Heart right ventricle (tissue), 16 donors: ENCODE results near the gene FBXO21. TPM values are rescaled to one million over a fixed set of nuclear protein-coding genes. Genes with fewer than 3 reads are reported as not detected.

ENCODE experiments used
- ATAC-seq, 8 donors: fragments of 200-7000 bp; cut with Tn5 transposase; one replicate each; pipeline ENCODE4 v1.9.1; 2020; ENCODE audit warnings: mild to moderate bottlenecking in 8 of 8, moderate library complexity in 8 of 8, moderate number of reproducible peaks in 1 of 8
- DNase-seq, 2 donors: peaks; one replicate each; pipeline ENCODE4 v3.0.0-alpha.2; 2020
- H3K27ac ChIP-seq, 10 donors: fragments of 200-600 bp; sonication (generic) in 2 of 10; one replicate each; pipeline versions ENCODE4 v1.5.0 to v1.8.0; 2020 to 2022; ENCODE audit warnings: mild to moderate bottlenecking in 3 of 10
- H3K27me3 ChIP-seq, 7 donors: fragments of 200-600 bp; one replicate each; pipeline ENCODE4 v1.8.0; 2021 to 2022; ENCODE audit warnings: mild to moderate bottlenecking in 2 of 7
- H3K36me3 ChIP-seq, 9 donors: fragments of 200-600 bp; sonication (generic) in 1 of 9; one replicate each; pipeline versions ENCODE4 v1.5.0 to v1.8.0; 2020 to 2022; ENCODE audit warnings: mild to moderate bottlenecking in 2 of 9
- H3K4me1 ChIP-seq, 9 donors: fragments of 200-600 bp; sonication (generic) in 1 of 9; one replicate each; pipeline versions ENCODE4 v1.5.0 to v1.8.0; 2020 to 2022; ENCODE audit warnings: mild to moderate bottlenecking in 4 of 9
- H3K4me3 ChIP-seq, 10 donors: fragments of 200-600 bp; sonication (generic) in 2 of 10; one replicate each; pipeline versions ENCODE4 v1.5.0 to v1.8.0; 2020 to 2022; ENCODE audit warnings: mild to moderate bottlenecking in 7 of 10, moderate library complexity in 2 of 10
- H3K9me3 ChIP-seq, 11 donors: fragments of 200-600 bp in 10 of 11; sonication (generic) in 2 of 11; one replicate each; pipeline versions ENCODE4 v1.5.0 to v1.8.0; 2013 to 2022; ENCODE audit warnings: mild to moderate bottlenecking in 2 of 11, control low read depth in 1 of 11, moderate library complexity in 1 of 11
- WGBS, 2 donors: extraction: QIAGEN DNeasy Blood & Tissue Kit; methylation state at CpG; one replicate each; pipeline ENCODE4 v1.1.7; 2013; ENCODE audit warnings: inconsistent platforms in 1 of 2; 5-methylcytosine and 5-hydroxymethylcytosine counted together
- intact Hi-C, 10 donors: fragments of 100-400 bp; cut with DNase I; formaldehyde crosslinking; loops; one replicate each; pipeline versions ENCODE4 v1.11.1 to v1.14.2; 2022
- polyA plus RNA-seq, 2 donors: library from polyadenylated mRNA; stranded (reverse); fragments of 200-250 nt; gene quantifications; one replicate each; pipeline ENCODE4 v1.2.3, GENCODE V29; 2013
- total RNA-seq, 10 donors: library from RNA; stranded (reverse); fragmentation: NEBNext Ultra II Directional in 3 of 10; extraction: Animal tissue kit (Norgen Biotek cat#: 25700) in 3 of 10; gene quantifications; one replicate each; pipeline versions ENCODE4 v1.2.1 to v1.2.4, GENCODE V29; 2021 to 2023
- TF ChIP-seq, protein P1 (sequence below), 9 donors: fragments of 200-600 bp; sonication (generic) in 2 of 9; IDR thresholded peaks; one replicate each; pipeline versions ENCODE4 v1.5.0 to v1.8.0; 2021 to 2022; ENCODE audit warnings: antibody characterized with exemption in 9 of 9, mild to moderate bottlenecking in 5 of 9, moderate library complexity in 1 of 9
- donor health status: Arrhythmogenic right ventricular cardiomyopathy.
- donor health status: ischemic (EF 13 %, LVEDD 7.1; RV severe dilation, severe dysfunction).
- donor health status: healthy with polysubstance abuse.
- donor health status: DM: no; HTN: yes; CAD: no.
- donor health status: DM: no; HTN: no; CAD: no.
- donor health status: ischemic (EF 25% LVEDD 6.9; RV normal size, moderate dysfunction).
- donor health status: ischemic (EF 25% LVEDD 5.7; RV mildly dilated, moderate dysfunction).
- donor health status: healthy.
- donor health status: DM: yes; HTN: yes; CAD: no.
- donor health status: Ischemic cardiomyopathy.
- donor health status: ischemic (EF 35%, LVEDD 5.7; RV mildly dilated, moderate dysfunction).
- donor health status: nonischemic (EF 11% LVEDD 7.7; RV severe dilation, severe dysfunction).
- donor health status: DM: yes; HTN: yes; CAD: no.
- donor health status: PGD.
- donor health status: ischemic (EF 29% LVEDD 5.4; RV normal size, mild dysfunction).
- donor health status: nonischemic (EF 23%, LVEDD 6.1; RV moderate dilation, normal function).

Gene FBXO21
- total and polyA plus RNA-seq, 12 donors: 10.2 to 75.1 (median 47.6) TPM

DNA sequence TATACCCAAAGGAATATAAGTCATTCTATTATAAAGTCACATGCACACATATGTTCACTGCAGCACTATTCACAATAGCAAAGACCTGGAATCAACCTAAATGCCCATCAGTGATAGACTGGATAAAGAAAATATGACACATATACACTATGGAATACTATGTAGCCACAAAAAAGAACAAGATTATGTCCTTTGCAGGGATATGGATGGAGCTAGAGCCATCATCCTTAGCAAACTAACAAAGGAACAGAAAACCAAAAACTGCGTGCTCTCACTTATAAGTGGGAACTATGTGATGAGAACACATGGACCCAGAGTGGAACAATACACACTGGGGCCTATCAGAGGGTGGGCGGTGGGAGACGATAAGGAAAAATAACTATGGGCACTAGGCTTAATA is 21.3 kb downstream of the FBXO21 start:
- ATAC-seq: no peak
- TF ChIP-seq, protein P1, sequence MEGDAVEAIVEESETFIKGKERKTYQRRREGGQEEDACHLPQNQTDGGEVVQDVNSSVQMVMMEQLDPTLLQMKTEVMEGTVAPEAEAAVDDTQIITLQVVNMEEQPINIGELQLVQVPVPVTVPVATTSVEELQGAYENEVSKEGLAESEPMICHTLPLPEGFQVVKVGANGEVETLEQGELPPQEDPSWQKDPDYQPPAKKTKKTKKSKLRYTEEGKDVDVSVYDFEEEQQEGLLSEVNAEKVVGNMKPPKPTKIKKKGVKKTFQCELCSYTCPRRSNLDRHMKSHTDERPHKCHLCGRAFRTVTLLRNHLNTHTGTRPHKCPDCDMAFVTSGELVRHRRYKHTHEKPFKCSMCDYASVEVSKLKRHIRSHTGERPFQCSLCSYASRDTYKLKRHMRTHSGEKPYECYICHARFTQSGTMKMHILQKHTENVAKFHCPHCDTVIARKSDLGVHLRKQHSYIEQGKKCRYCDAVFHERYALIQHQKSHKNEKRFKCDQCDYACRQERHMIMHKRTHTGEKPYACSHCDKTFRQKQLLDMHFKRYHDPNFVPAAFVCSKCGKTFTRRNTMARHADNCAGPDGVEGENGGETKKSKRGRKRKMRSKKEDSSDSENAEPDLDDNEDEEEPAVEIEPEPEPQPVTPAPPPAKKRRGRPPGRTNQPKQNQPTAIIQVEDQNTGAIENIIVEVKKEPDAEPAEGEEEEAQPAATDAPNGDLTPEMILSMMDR (IDR thresholded peaks at IDR 0.05): no peak
- DNase-seq: no peak
- no peaks in the 10 kb centered on the region for H3K9me3 ChIP-seq
- H3K27ac ChIP-seq: no peak overlapping the region
- no peaks in the 10 kb centered on the region for H3K27me3 ChIP-seq
- peaks cover 4 to 100% (median 76%) of the 10 kb centered on the region in 9 donors for H3K36me3 ChIP-seq
- H3K4me1 ChIP-seq: peaks cover 0 to 9% (median 0%) of the 10 kb centered on the region in 9 donors
- 80 to 98% methylated on average over 3 of the region's 3 CpGs for WGBS, 2 donors
- intact Hi-C loops: no loop called here
- H3K4me3 ChIP-seq: no peak overlapping the region

DNA sequence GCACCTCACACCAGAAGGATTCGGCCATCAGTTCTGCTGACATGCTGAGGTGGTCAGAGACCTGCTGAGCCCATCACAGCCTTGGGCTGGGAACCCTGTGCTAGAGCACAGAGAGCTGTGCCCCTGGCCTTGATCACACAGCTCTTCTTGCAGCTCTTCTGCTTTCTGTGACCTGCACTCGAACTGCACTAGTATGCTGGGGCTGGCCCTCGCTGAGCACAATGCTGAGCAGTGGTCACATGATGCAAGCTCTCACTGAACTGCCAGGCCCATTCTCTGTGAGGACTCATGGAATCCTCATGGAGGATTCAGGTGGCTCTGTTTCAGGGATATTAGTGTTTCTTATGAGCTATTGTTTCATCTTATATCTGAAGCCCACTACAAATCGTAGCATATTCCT is 22.5 kb downstream of the FBXO21 start:
- DNase-seq (no peak), ATAC-seq (peak in 2 of 8 donors; percentile 20 to 29)
- intact Hi-C loops: no loop called here
- Histone ChIP-seq H3K36me3 (peaks cover 5 to 100% (median 75%) of the 10 kb centered on the region in 9 donors), H3K4me1 (peaks cover 0 to 9% (median 0%) of the 10 kb centered on the region in 9 donors), H3K27me3 (no peaks in the 10 kb centered on the region), H3K9me3 (no peaks in the 10 kb centered on the region), H3K4me3 (no peak overlapping the region), H3K27ac (no peak overlapping the region)
- TF ChIP-seq, protein P1 (IDR thresholded peaks at IDR 0.05): no peak
- WGBS, 2 donors: 78 to 81% methylated on average over 4 of the region's 4 CpGs

DNA sequence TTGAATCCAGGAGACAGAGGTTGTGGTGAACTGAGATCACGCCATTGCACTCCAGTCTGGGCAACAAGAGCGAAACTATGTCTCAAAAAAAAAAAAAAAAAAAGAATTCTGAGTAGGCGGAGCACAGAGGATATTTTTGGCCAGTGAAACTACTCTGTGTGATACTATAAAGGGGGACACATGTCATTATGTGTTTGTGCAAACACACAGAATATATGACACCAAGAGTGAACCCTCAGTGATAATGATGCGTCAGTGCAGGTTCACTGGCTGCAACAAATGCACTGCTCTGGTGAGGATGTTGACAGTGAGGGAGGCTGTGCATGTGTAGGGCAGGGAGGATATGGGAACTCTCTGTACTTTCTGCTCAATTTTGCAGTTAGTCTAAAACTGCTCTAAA is 24.2 kb downstream of the FBXO21 start:
- no peak overlapping the region for H3K4me3 ChIP-seq
- peaks cover 3 to 100% (median 75%) of the 10 kb centered on the region in 9 donors for H3K36me3 ChIP-seq
- ATAC-seq: peak in 1 of 8 donors; percentile 59
- intact Hi-C loops: no loop called here
- H3K27me3 ChIP-seq: no peaks in the 10 kb centered on the region
- 83 to 86% methylated on average over 4 of the region's 4 CpGs for WGBS, 2 donors
- H3K27ac ChIP-seq: no peak overlapping the region
- no peaks in the 10 kb centered on the region for H3K9me3 ChIP-seq
- TF ChIP-seq, protein P1 (IDR thresholded peaks at IDR 0.05): no peak
- DNase-seq: no peak
- H3K4me1 ChIP-seq: peaks cover 0 to 9% (median 0%) of the 10 kb centered on the region in 9 donors

DNA sequence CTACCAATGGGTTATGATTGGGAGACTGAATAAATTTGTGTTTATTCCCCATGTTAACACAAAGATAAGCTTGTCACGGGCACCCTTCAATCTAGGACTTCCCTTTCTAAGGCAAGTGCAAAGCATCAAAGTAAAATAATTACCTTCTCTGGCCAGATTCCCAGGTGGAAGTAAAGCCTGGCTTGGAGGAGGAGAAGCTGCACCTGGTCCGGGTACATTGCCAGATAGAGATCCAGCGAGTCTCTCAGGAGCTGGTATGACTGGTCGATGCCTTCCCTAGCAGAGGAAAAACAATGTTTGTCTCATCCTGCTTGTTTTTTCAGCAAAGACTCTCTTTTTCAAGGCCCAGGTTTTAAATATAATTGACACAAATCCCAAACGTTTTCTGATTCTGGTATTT is 24.9 kb downstream of the FBXO21 start:
- H3K9me3 ChIP-seq: no peaks in the 10 kb centered on the region

More for the DNA sequence above, 24.9 kb downstream of the FBXO21 start:
- intact Hi-C loops: no loop called here
- no peak for DNase-seq
- H3K27ac ChIP-seq: no peak overlapping the region
- no peak for ATAC-seq
- peaks cover 0 to 9% (median 0%) of the 10 kb centered on the region in 9 donors for H3K4me1 ChIP-seq
- 83 to 85% methylated on average over 5 of the region's 5 CpGs for WGBS, 2 donors
- TF ChIP-seq, protein P1 (IDR thresholded peaks at IDR 0.05): no peak
- H3K36me3 ChIP-seq: peaks cover 0 to 100% (median 72%) of the 10 kb centered on the region in 9 donors
- no peaks in the 10 kb centered on the region for H3K27me3 ChIP-seq
- no peak overlapping the region for H3K4me3 ChIP-seq
